T follicular helper cell (primary cell): ENCODE data around the gene ABHD16A.

Source experiments
- DNase-seq: peaks from one replicate; pipeline ENCODE4 v3.0.0-alpha.2; 2020; ENCODE audit warnings: low read depth

The ABHD16A gene

DNA sequence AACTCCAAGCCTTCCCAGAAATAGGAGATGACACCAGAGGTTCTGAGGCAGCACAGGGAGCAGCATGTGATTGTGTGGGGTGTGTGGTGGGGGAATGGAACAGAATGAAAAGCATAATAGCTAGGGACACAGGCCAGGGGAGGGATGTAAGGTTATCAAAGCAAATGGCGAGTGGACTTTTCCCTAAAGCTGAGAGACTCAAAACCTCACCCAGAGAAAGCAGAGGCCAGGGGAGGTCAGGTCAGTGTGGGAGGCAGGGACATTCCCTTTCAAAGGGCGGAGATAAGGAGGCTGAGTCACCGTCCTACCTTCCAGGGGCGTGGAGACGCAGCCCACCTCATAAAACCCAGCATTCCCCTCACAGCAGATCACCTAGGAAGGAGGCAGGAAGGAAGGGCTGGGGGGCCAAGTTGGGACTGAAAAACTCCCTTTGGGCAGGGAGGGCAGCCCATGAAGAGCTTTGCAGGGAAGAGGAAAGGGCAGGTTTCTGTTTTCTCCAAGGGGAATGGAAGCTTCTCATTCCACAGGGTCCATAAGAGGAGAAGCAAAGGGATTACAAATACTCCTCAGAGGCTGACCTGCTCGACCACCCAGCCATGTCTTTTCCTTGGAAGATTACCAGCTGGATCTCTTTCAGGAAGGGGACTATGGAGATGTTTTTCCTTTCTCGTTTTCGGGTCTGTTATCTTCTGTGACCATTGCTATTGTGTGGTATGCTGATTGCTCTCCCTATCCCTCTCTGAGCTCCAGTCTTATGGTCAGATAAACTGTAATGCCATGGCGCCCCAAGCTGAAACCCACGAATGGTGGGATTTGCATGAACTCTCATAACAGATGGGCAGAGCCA lies 12.7 kb downstream of the ABHD16A start:
- no peak for DNase-seq

GRCh38 chr6:31689249-31690110 lies 13.6 kb downstream of the ABHD16A start:
- DNase-seq: no peak

- DNase-seq: no peak
These were observed 15.0 kb downstream of the ABHD16A start for GRCh38 chr6:31687860-31688693.

DNA sequence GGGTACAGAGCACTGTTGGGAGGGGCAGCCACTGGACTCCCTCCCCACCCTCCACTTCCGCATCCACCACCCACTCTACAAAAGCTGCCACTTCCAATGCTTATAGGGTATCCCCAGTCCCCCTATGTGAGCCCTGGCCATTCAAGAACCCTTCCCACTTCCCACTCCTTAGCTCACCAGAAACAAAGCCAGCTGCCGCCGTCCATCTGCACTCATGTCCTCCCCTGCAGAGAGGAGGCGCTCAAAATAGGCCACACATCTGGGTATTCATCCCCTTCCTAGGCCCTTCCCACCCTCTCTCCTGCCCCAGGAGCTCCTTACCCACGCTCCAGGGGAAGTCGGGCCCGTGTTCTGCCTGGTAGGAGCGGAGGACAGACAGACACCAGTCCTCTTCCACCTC lies 15.8 kb downstream of the ABHD16A start:
- no peak for DNase-seq

DNA sequence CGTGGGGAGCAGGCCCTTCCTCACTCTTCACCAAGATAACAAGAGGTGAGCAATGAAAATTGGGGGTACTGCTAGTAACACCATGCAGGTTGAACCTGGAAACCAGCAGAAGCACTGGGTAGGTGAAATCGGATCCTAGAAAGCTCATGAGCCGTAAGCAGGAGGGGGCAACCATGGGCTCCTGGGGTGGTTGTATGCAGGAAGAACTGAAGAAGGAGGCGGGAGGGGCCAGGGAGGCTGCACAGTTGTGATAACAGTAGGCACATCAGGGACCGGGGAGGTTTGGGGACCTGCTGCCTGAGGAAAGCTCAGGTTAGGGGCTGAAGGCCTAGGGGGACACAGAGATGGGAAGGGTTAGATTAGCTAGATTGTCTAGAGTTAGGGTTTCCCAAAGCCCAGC lies 16.6 kb downstream of the ABHD16A start:
- no peak for DNase-seq

DNA sequence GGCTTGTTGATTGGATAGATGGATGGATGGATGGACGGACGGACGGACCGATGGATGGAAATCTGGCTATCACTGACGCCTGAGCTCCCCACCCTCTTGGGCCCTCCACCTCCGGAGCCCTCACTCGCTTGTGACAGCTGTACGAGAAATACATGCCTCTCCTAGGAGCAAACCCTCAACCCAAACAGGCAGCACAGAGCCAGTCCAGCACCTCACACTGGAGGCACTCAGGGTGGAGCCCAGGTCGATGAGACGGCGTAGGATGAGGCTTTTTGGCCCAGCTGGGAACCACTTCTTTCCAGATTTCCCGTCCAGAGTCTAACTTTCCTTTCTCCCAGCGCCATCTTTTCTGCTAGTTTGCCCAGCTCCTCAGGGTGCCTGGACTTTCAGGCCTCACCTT lies 19.5 kb downstream of the ABHD16A start:
- no peak for DNase-seq

DNA sequence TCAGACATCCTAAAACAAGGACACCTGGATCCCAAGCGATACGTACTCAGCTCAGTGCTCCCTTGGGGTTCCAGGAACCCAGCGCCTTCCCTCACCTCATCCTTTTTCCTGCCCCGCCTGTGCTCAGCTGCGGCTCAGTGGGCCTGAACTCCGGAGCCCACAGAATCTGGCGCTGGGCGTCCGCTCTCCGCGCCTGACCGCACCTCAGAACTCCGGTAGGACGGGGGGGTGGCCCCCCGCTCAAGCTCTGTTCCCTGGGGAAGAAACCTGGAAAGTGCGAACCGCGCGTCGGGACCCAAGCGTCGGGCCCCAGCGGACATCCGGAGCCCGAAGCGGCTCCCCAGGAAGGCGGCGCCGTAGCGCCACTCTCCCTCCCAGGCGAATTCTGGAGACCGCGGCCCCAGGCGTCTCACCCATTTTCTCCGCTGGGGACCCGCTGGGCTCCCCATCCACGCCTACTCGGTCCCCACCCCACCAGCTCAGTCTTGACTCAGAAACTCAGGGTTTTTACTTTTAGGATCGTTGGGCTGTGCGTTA lies 21.9 kb downstream of the ABHD16A start:
- DNase-seq: peak; percentile 17

GRCh38 chr6:31680226-31681134 lies 22.6 kb downstream of the ABHD16A start, which contains the start of gene LY6G5C:
Gene LY6G5C (minus strand): TSS chr6:31681067. CDS start chr6:31680373, 694 bp downstream.
- DNase-seq: peak; percentile 39

- no peak for DNase-seq
These were observed 25.2 kb downstream of the ABHD16A start for GRCh38 chr6:31677955-31678354.

DNA sequence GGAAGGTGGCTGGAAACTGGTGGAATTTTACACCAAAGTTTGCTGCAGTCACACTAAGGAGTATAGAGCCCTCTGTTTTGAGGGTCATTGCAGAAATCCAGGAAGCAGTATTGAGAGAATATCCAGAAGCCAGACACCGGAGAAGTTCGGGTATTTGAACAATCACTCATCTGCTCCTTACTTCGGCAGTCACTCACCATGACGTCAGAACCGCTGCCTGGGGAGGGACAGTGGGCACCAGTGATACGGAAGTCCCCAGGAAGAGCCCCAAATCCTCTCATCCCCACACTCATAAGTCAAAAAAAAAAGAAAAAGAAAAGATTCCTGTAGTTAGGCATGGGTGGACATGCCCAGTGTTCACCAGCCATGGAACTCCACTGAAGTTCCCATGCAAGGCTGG lies 26.2 kb downstream of the ABHD16A start:
- DNase-seq: no peak

DNA sequence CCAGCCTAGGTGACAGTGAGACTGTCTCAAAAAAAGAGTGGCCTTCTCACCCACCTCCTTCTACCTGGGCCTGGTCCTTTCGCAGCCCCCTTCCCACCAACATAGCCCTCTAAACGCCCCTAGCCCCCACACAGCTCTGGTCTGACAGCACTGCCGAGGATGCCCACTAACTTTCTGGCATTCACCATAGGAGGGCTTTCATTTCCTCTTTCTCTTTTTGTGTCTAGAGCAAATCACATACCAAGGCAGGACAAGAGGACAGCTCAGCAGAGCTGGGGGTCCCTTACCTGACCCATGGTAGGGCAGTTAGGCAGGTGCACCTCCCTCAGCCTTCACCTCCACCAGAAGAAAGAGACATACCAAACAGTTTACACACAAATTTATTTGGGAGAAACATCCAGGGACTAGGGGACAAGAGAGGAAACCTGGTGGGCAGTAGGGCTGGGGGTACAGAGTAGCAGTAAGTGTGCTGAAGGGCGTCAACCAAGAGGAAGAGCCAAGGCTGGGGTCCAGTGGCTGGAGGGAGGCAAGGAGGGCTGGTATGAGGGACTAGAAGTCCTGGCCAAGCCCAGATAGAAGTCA lies 26.7 kb downstream of the ABHD16A start:
- DNase-seq: no peak

DNA sequence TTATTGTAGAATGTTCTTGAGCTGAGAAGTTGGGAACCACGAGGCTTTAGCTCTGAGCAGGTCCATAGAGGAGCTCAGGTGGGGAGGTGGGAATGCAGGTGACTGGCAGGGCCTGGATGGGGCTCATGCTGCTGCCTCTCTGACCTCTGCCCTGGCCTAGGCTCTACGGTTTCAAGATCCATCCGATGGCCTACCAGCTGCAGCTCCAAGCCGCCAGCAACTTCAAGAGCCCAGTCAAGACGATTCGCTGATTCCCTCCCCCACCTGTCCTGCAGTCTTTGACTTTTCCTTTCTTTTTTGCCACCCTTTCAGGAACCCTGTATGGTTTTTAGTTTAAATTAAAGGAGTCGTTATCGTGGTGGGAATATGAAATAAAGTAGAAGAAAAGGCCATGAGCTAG lies 33.4 kb downstream of the ABHD16A start, which contains the start of gene LY6G5B:
Gene LY6G5B (plus strand): TSS at position 301 of the 400 bp plus-strand sequence. CDS start 975 bp downstream, outside the sequence.
- DNase-seq: no peak

GRCh38 chr6:31666337-31666965 lies 36.7 kb downstream of the ABHD16A start:
- no peak for DNase-seq

DNA sequence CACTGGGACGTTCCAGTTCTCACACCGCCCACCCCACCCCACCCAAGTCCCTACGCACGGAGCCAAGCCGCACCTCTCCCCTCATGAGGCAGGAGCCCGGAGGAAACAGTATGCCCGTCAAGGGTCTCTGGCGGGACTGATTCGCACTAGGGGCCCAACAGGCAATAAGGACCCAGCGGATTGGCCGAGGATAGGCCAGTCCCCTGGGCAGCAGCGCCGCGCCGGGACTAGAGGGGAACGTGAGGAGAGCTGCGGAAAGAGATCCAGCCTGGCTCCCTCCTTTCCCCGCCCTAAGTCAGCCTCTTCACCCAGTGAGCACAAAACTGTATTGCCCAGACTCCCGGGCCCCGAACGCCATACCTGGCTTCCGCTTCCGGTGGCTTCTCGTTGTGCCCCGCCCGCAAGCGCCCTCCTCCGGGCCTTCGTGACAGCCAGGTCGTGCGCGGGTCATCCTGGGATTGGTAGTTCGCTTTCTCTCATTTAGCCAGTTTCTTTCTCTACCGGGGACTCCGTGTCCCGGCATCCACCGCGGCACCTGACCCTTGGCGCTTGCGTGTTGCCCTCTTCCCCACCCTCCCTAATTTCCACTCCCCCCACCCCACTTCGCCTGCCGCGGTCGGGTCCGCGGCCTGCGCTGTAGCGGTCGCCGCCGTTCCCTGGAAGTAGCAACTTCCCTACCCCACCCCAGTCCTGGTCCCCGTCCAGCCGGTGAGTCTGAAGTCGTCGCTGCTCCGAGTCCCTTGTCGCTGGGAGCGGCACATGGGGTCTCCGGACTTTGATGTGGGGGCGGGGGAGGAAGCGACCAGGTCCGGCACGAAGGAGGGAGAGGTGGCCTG lies 37.4 kb downstream of the ABHD16A start, which contains the start of gene CSNK2B:
Gene CSNK2B (plus strand): TSS at position 580 of the 836 bp plus-strand sequence. CDS start 752 bp downstream, outside the sequence.
- peak; percentile 99 for DNase-seq

- peak; percentile 87 for DNase-seq
These were observed 38.2 kb downstream of the ABHD16A start, which contains the start of gene GPANK1 for GRCh38 chr6:31664790-31665500. Gene GPANK1 (minus strand): TSS chr6:31664997. CDS start chr6:31664478, 519 bp downstream.

GRCh38 chr6:31663961-31664789 lies 38.9 kb downstream of the ABHD16A start:
- no peak for DNase-seq
